HL-60 (cell line): ENCODE results near the gene HMCN1.

Experiments
- CTCF ChIP-seq: IDR thresholded peaks from one replicate; pipeline ENCODE4 v1.5.1; 2011; ENCODE audit warnings: low read length, control low read depth, inconsistent platforms; ENCODE audit not compliant: insufficient read depth
- GABPA ChIP-seq: IDR thresholded peaks from 2 replicates; pipeline ENCODE4 v1.6.1; 2012; ENCODE audit warnings: low read depth
- POLR2AphosphoS5 ChIP-seq: IDR thresholded peaks from 2 replicates; pipeline ENCODE4 v1.6.1; 2012; ENCODE audit warnings: low read depth

DNA sequence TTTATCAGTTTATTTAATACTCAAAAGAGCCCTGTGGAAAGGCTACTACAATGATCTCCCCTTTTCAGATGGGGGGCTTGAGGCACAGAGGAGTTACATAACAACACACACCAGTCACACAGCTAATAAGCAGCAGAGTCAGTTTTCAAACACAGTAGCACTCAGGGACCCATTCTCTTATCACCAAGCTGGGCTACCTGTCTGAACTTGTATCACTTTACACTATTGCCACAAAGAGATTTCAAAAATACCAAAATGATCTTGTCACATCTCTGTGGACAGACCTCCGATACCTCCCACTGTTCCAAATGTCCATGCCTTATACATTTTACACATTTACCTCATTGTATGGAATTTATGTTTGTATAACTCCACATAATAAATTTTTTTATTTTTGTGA lies 506.2 kb downstream of the HMCN1 start:
- no peak for TF ChIP-seq CTCF
- no peak for TF ChIP-seq POLR2AphosphoS5
- no peak for TF ChIP-seq GABPA
